HG03066 (cell line): Measurements from ENCODE around the gene LTC4S.
"Not testable (repeated sequence)": the region's sequence is repeated elsewhere in the genome, so short reads cannot be mapped to it uniquely, and the experiment has no call there.

Experiments used
- ATAC-seq: cut with Tn5 transposase; IDR thresholded peaks from one replicate; pipeline ENCODE4 v1.9.1; 2021; ENCODE audit warnings: low read depth; ENCODE audit not compliant: unreplicated experiment

Gene LTC4S, protein sequence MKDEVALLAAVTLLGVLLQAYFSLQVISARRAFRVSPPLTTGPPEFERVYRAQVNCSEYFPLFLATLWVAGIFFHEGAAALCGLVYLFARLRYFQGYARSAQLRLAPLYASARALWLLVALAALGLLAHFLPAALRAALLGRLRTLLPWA

GRCh38 chr5:179793468-179794139 lies at the start of gene LTC4S:
LTC4S (plus strand) TSS chr5:179793986; CDS start chr5:179794081, 95 bp downstream.
- no peak for ATAC-seq

DNA sequence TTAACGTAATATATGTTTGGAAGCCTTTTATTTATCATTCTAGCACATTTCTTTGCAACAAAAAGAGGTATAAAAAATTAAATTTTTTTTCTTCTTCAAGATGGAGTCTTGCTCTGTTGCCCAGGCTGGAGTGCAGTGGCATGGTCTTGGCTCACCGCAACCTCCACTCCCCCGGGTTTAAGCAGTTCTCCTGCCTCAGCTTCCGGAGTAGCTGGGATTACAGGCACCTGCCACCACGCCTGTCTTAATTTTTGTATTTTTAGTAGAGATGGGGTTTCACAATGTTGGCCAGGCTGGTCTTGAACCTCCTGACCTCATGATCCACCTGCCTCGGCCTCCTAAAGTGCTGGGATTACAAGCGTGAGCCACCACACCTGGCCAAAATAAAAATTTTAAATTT lies 49.7 kb upstream of the LTC4S start:
- ATAC-seq = not testable (repeated sequence)

DNA sequence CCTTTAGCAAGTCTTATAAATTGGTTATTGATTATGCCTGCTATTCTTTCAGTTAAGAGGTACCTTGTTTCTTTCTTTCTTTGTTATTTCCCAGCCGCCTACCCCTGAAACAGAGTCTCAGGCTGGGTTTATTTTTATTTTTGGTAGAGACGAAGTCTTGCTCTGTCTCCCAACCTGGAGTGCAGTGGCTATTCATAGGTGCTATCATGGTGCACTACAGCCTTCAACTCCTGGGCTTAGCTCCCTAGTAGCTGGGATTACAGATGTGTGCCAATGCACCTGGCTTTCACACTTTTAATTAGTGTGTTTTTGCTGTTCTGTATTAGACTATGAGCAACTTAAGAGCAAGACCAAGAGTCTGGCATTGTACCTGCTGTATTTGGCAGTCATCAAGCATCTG lies 46.9 kb upstream of the LTC4S start:
- no peak for ATAC-seq

GRCh38 chr5:179747811-179748210 lies 46.0 kb upstream of the LTC4S start:
- ATAC-seq = no peak

- ATAC-seq = no peak
These were observed 43.8 kb upstream of the LTC4S start for GRCh38 chr5:179749857-179750508.

DNA sequence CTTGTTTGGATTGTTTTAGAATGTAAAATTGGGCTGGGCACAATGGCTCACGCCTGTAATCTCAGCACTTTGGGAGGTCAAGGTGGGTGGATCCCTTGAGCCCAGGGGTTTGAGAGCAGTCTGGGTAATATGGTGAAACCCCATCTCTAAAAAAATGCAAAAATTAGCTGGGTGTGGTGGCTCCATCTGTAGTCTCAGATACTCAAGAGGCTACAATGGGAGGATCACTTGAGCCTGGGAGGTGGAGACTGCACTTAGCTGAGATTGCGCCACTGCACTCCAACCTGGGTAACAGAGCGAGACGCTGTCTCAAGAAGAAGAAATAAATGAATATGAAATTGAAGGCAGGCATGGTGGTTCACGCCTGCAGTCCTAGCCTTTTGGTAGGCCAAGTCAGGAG lies 39.8 kb upstream of the LTC4S start:
- no peak for ATAC-seq

GRCh38 chr5:179755022-179755421 lies 38.8 kb upstream of the LTC4S start:
- ATAC-seq = no peak

DNA sequence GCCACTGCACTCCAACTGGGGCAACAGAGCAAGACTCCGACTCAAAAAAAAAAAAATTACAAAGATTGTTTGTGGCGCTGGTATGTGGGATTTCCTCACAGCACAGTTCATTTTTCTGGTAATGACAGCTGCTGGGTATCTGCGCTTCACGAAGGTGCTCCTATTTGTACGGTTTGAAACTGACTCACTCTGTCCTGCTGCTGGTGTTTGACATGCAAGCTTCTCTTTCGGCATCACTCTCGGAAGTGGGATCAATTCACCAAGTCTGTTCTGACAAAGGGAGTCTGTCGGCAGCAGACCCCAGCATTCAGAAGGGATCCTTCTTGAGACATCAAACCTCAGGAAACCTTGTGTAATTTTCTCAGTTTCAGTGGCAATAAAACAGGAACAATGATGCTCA lies 34.8 kb upstream of the LTC4S start:
- no peak for ATAC-seq

GRCh38 chr5:179759581-179760551 lies 33.9 kb upstream of the LTC4S start:
- ATAC-seq = no peak

DNA sequence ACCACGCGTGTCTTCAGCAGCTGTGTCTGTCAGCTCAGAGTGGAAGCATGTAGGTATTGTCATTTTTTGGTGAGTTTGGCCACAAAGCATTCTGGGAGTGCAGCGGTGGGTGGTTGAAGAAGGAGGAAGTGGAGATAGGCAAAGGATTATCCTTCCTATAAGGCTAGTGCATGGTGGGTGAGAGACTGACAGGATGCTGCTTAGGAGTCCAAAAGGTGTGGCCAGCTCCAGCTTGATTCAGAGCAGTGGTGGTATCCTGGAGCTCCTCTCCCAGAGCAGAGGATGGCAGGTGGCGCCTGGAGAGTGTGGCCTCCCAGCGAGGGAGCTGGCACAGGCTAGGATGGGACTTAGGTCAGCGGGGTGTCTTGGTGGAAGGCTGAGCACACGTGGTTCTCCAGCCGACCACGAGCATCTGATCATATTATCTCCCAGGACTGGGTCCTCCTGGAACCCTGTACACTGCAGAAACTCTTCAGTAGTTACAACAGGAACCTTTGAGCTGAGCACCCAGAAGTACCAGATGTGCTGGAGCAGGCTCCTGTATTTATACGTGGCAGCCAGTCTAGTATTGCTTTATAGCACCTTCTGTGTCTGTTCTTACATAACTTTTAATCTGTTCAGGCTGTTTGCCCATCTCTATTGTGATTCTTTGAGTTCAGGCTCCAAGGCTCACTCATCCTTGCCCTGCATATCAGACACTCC lies 31.6 kb upstream of the LTC4S start:
- ATAC-seq = no peak

- ATAC-seq = no peak
These were observed 31.0 kb upstream of the LTC4S start for GRCh38 chr5:179762781-179763176.

DNA sequence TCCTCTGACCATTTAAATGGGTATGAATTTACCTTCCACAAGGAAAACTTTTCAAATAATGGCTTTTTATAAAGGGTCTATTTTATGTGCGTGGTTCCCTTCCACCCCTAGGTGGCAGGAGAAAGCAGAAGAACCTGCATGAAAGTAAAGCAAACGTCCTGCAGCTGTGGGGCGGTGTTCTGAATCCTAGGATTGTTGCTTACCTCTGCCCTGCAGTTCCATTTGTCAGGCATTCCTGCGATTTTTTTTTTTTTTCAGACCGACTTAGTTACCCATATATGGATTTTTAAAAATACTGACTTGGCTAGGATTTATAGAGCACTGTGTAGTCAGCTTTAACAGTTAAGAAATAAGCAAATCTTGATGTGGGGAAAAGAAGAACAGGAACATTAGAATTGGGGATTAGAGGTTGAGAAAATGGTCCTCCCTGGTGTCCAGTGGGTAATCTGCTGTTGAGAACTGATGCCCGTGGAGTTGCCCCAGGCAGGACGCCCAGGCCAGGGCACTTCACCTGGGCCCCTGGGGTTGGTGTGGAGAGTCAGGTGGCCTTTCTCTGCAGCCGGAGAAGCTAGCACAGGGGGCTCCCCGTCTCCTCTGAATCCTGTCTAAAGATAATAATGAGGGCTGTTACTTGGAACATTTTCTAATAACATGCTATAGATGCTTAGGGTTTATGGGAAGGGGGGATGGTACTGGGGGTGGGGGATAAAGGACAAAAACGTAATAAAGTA lies 30.4 kb upstream of the LTC4S start:
- ATAC-seq = peak; percentile 59

DNA sequence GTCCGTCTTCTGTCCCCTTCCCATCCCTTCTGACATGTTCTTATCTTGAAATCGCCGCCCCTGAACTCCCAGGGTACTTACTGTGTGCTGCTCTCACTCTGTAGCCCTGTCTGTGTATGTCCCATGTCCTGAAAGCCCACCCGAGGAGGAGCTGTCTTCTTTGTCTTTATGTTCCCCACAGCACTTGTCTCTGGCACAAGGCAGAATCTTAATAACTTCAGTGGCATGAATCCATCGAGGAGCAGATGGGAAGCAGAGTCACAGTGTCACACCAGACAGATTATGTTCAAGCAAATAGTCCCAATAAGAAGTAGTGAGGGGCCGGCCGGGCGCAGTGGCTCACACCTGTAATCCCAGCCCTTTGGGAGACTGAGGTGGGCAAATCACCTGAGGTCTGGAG lies 29.7 kb upstream of the LTC4S start:
- ATAC-seq = no peak

DNA sequence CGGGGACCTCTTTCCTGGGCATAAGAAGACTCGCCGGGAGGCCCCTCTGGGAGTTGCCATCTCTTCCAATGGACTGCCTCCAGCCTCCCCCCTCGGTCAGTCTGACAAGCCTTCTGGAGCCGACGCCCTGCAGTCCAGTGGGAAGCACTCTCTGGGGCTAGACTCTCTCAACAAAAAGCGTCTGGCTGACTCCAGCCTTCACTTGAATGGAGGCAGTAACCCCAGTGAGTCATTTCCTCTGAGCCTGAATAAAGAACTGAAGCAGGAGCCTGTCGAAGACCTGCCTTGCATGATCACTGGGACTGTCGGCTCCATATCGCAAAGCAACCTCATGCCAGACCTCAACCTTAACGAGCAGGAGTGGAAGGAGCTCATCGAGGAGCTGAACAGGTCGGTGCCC lies 28.4 kb upstream of the LTC4S start:
- ATAC-seq = no peak

DNA sequence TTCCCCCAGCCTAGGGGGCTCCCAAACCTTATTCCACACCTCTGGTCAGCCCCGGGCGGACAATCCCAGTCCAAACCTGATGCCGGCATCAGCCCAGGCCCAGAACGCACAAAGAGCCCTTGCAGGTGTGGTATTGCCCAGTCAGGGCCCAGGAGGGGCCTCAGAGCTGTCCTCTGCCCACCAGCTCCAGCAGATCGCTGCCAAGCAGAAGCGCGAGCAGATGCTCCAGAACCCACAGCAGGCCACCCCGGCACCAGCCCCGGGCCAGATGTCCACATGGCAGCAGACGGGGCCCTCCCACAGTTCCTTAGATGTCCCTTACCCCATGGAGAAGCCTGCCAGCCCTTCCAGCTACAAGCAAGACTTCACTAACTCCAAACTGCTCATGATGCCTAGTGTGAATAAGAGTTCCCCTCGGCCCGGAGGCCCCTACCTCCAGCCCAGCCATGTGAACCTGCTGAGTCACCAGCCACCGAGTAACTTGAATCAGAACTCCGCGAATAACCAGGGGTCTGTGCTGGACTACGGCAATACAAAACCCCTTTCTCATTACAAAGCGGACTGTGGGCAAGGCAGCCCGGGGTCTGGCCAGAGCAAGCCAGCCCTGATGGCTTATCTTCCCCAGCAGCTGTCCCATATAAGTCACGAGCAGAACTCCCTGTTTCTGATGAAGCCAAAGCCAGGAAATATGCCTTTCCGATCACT lies 27.6 kb upstream of the LTC4S start:
- no peak for ATAC-seq

DNA sequence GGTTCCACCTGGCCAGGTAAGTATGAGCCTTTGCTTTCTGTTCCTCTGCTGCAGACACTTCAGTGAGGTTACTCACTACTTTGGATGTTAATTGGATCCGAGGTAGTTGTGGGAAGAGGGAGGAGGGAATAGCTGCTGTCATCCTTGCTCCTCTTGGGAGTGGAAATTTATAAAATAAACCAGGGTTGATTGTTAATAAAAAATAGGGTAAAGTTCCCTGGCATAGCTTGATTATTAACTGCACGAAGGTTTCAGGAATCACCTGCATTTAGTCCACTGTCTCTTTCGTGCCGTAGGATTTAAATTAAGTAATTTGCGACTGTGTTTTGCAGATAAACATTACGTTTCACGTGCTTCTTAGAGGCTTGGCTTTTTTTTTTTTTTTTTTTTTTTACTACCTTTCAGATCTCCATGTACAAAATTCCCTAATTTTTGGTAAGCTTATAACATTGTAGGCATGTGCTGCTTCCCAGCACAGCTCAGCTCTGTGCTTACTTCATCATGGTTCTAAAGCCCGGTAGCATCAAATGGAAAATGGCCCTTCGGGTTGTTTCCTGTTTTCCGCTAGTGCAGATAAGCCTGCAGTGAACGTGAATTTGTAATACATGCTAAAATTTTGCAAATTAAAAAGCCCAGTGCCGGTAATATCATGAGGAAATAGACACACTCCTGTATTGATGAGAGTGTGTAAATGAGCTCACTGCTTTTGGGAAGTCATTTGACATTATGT lies 26.9 kb upstream of the LTC4S start:
- no peak for ATAC-seq

- no peak for ATAC-seq
These were observed 26.2 kb upstream of the LTC4S start for GRCh38 chr5:179767496-179768100.
